ENCODE data around the gene PACS1.

PACS1 gene

DNA sequence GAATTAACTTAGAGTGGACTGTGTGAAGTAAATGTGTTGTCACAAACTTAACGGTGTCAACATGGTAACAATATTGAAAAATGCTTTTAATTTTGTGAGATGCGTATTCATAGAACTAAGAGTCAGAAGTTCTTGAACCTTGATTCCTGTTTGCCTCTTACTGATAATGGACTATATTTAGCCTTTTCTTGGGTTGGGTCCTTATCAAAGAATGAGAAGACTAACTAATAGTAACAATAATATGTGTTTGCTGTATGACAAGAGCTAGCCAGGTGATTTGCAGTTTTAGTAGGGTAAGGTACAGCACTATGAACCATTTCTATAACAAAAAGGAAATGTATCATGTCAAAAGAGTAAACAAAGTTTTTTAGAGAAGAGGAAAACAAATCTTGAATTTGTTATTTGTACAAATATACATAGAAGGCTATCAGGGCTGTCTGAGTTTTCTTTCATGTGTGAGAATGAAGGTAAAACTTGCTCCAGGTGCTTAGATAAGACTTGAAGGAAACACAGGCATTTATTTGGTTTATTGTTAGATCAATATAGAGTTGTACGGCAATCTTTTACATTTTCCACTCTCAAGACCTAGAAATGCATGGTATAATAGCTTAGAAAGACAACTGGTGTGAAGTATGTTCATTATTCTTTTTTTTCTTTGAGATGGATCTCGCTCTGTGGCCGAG is 74.1 kb downstream of the PACS1 start:
- DNase-seq = no peak

DNA sequence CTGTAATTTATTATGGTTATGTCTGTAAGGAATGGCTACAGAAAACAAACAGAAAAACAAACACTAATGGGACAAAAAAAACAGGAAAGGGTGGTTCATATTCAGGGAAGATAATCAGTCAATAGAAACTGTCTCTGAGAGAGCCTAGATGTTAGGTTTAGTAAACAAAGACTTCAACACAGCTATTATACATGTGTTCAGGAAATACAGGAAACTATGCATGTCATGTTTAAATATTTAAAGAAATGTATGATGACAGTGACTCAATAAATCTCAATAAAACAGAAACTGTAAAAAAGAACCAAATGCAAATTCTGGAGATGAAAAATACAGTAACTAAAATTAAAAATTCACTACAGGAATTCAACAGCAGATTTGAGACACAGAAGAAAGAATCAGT is 76.0 kb downstream of the PACS1 start:
- no peak for DNase-seq

DNA sequence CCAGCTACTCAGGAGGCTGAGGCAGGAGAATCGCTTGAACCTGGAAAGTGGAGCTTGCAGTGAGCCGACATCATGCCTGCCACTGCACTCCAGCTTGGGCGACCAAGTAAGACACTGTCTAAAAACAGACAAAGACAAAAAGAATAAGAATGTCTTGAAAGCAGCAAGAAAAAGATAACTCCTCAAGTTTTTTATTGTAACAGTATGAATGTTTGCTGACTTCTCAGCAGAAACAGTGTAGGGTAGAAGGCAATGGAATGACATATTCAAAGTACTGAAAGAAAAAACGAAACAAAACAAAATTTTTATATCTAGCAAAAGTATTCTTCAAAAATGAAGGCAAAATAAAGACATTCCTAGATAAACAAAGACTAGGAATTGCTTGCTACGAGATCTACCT is 76.9 kb downstream of the PACS1 start:
- DNase-seq = no peak

DNA sequence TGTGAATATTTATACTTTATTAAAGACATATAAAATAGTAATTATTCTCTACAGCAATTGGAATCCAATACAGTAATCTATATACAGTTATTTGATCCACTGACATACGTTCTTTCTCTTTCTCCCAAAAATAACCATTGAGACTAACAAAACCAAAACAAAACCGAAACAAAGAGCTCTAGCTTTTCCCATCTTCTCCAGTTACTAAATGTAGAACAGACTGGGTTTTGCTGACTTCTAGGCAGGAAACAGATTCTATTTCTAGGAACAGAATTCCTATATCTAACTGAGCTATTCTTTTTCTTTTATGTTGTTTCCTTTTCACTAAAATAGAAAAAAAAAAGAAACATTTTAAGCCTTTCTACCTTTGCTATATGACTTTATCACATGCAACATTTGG is 80.1 kb downstream of the PACS1 start:
- no peak for DNase-seq

DNA sequence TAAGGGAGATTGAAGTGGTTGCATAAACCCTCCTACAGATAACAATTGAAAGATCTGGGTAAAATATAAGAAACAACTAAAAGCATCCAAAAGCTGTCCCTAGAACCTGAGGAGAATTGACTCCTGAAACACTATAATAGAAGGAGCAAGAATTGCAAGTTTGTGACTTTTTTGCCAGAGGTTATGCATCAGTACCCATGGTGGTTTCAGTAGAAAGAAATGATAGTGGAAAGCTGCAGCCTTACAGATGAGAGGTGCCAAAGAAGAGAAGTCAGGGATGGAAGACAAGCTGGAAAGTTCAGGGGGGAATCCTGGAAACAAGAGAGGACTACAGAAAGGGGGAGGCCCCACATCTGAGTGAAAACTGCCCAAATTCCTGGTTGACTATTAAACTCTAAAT is 80.7 kb downstream of the PACS1 start:
- no peak for DNase-seq

DNA sequence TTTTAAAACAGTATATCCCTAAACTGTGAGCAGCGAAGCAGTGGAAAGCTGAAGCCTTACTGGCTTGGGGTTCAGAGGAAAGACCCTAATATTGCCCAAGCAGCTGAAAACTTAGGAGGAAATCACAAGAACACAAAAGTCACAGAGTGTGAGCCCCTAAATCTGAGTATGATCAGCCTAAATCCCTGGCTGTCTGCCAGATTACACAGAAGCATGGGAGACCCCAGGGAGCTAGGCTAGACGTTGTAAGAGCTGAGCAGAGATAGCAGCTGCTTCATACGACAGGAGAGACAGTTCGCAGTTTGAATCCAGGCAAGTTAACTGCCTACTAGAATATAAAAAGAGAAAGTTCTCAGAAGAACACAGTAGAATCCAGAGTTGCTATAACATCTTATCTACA is 81.2 kb downstream of the PACS1 start:
- DNase-seq = no peak

DNA sequence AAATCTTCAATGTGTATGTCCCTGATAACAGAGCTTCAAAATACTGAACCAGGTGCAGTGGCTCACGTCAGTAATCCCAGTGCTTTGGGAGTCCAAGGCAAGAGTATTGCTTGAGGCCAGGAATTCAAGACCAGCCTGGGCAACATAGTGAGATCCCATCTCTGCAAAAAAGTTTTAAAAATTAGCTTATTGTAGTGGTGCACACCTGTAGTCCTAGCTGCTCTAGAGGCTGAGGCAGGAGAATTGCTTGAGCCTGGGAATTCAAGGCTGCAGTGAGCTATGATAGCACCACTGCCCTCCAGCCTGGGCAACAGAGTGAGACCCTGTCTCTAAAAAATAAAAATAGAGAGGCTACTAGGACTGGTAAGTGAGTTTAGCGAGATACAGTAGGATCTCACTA is 84.0 kb downstream of the PACS1 start:
- DNase-seq = no peak

DNA sequence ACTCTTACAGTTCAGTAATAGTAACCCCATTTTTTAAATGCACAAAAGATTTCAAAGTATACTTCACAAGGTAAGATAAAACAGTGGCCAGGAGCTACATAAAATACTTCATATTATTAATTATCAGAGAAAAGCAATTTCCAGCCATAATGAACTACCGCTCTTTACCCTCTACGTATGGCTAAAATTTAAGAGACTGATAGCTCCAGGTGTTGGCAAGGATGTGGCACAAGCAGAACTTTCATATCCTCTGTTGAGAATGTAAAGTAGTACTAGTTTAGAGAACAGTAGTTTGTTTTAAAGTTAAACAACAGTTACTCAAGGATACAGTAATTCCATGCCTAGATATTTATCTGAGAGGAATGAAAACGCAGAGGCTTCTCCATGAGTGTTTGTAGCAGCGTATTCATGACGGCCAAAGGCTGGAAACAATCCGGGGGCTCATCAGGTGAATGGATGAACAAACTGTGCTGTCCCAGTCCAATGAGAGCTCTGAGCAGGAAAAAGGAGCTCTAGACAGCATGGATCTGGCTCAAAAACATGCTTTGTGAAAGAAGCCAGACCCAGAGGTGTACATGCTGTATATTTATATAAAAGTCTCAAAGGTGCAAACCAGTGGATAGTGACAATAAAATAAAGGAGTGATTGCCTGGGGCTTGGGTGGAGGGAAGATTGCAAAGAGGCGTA is 85.5 kb downstream of the PACS1 start:
- no peak for DNase-seq

DNA sequence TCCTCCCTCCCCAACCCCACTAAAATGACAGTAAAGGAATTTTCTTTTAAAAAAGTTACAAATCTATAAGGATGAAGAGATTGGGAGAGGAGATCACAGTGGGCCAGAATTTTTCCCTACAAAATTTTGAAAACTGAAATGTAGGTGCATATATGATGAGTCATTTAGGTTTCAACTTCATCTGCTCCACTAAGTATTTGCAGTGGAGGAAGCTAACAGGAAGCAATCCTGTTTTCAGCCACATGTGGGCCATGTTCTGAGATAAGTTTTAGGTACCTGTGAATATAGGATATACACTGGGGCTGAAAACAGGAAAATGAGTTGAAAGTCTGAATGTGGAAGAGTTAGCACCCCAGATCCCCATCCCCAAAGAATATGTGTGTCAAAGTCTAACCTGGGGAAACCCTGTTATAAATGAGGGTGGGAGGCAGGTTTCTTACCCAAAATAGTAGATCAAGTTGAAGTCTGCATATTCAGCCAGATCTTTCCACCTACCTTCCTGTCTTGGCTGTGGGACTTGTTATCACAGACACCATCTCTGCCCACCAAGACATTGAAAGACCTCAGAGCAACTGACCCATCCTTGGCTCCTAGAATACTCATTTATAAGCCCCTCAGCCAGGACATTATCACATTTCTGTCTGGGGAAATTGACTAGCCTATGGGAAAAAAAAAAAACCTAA is 87.3 kb downstream of the PACS1 start:
- DNase-seq = peak; percentile 16

DNA sequence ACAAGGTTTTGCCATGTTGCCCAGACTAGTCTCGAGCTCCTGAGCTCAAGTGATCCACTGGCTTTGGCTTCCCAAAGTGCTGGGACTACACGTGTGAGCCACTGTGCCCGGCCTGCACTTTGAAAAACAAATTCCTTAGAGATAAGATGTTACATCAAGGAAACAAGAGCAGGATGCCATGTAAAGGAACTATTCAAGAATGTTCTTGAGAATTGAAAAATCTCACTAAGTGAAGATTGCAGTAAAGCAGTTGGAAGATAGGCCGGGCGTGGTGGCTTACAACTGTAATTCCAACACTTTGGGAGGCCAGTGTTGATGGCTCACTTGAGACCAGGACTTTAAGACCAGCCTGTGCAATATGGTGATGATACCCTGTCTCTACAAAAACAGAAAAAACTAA is 88.1 kb downstream of the PACS1 start:
- DNase-seq = no peak

DNA sequence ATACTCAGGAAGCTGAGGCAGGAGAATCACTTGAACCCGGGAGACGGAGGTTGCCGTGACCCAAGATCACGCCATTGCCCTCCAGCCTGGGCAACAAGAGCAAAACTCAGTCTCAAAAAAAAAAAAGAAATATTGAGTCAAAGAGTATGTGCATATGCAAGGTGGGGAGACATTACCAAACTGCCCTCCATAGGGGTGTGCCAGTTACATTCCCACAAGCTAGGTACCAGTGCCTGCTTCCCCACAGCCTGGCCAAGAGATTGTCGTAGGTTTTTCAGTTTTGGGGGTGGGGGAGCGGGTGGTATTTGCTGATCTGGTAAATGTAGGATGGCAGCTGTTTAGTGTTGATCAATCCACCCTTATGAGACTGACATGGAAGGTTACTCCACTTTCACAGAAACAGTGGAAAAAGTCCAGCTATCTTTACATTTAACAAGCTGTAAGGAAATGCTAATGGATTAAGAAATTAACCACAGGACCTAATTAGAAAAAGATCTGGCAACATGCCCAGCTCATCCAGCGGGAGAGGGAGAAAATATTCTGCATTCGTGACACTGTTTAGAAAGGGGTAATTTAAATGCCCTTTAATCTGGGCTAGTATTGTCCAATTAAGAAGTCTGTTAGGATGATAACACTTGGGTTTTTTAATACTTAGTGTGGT is 89.4 kb downstream of the PACS1 start:
- DNase-seq = no peak

DNA sequence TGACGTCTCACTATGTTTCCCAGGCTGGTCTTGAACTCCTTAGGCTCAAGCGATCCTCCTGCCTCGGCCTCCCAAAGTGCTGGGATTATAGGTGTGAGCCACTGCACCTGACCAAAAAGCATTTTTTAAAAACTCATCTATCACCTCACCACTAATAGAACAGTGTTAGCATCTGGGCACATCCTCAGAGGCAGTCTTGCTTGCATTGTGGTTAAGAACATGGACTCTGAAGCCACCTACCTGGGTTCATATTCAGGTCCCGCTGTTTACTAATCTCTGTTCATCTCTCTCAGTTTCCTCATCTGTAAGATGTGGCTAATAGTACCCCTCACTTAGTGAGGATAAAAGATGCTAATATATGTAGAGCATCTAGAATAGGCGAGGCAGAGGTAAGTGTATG is 90.6 kb downstream of the PACS1 start:
- DNase-seq = no peak

DNA sequence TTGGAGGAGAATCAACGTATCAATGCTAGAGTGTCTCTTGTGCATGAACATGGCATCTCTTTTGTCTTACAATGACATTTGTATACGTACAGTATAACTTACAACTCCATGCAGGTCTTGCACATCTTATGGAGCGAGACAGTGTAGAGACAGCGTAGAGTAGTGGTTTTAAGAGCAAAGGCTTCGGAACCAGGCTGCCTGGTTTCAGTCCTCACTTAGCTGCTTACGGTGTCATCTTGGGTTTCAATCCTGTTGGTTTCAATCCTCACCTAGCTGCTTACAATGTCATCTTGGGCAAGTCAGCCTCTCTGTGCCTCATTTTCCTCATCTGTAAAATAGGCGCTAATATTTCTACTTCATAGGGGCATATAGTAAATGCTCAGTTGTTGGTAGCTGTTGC is 98.2 kb downstream of the PACS1 start:
- no peak for DNase-seq

DNA sequence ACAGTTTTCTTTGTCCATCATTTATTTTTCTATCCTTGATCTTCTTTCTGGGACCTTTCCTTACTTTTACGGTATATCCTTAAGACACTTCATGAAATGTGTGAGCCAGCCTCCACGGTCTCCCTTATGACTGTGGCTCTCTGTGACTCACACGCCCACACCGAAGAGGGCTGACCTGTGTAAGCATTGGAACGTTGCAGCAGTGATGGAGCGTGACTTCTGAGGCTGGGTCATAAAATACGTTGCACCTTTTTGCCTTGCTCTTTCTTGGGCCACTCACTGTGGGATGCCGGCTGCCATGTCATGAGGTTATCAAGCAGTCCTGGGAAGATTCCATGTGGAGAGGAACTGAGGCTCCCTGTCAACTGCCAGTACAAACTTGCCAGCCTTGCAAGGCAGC is 102.1 kb downstream of the PACS1 start:
- no peak for DNase-seq

DNA sequence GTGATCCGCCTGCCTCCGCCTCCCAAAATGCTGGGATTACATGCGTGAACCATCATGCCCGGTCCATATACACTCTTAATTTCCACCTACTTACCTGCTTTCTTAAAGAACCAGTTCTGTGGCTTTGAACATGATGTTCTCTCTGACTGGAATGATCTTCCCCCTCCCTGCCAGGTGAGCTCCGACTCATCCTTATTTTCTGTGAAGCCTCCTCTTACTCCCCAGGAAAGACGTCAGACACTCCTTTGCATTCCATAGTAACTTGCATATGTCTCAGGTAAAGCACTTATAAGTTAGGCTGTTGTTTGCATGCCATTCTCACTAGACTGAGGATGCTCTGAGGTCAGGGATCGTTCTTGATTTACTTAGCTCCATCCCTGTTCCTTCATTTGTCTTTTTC is 106.6 kb downstream of the PACS1 start:
- no peak for DNase-seq

DNA sequence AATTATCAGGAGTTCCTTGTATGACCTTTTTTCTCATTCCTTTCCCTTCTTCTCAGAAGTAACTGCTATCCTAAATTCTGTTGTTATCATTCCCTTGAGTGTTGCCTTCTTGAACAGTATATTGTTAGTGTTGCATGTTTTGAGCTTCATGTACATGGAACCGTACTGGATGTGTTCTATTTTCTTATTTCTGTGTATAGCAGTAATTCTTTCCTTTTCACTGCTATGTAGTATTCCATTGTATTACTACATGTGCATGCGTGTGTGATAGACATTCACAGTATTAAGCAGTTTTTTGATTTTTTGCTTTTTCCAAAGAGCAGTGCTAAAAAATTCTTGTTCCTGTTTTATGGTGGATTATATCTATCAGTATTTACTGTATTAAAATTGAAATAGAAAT is 108.1 kb downstream of the PACS1 start:
- DNase-seq = no peak

DNA sequence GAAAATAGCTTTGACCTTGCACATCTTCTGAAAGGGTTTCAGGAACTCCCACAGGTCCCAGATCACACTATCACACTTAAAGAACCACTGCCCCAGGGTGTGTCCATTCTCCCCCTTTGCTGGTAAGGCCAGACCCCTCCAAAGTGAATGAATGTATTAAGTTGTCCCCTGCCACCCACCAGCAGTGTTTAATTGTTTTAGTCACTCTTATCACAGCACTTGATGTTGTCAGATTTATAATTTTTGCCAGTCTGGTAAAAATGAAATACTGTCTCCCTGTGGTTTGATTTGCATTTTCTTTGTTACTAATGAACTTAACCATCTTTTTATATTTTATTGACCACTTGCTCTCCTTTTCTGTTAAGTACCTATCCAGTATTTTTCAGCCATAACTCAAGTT is 108.8 kb downstream of the PACS1 start:
- no peak for DNase-seq

DNA sequence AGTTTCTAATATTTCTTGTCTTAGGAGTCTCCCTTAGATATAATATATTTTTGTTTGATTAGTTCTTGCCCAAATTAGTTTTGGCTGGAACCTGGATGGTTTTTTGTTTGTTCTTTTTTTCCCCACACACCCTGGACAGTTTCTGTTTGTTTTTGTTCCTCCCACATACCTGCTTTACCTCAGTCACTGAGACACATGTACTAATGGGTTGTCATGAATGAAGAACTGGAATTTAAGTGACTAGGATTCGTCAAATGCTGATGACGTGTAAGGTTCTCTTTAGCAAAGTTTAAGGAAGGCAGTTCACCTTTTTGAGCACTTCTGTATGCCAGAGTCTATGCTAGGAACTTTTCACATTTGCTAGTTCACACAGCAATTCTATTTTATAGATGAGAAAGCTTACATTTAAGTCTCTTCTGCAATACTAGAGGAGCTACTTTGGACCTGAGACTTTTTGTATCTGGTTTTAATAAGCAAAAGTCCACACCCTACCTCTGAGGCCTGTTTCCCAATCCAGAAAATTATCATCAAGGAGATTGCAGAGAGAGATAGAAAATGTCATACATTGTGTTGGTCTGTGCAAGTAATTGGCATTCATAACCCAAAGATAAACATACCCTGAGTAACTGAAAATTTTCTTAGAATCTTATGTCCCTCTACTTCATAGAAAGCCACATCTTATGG is 111.7 kb downstream of the PACS1 start:
- no peak for DNase-seq

DNA sequence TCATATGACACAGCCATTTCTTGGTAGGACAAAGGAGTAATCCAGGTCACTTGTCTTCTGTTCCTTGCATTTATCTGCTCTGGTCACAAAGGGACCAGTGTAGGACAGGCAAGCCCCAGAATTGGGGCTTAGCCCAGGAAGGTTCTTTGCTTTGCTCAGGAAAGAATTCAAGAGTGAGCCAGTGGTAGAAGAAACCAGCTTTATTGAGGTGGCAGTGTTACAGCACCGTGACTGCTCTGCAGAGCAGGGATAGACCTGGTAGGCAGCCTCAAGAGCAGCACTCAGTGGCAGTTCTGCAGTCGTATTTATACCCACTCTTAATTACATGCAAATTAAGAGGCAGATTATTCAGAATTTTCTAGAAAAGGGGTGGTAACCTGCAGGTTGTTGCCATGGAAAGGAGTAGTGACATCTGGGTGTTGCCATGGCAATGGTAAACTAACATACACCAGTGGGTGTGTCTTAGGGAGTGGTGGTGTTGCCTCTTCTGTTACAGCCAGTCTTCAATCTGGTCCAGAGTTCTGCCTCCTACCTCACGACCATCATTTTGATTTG is 113.5 kb downstream of the PACS1 start:
- DNase-seq = no peak

DNA sequence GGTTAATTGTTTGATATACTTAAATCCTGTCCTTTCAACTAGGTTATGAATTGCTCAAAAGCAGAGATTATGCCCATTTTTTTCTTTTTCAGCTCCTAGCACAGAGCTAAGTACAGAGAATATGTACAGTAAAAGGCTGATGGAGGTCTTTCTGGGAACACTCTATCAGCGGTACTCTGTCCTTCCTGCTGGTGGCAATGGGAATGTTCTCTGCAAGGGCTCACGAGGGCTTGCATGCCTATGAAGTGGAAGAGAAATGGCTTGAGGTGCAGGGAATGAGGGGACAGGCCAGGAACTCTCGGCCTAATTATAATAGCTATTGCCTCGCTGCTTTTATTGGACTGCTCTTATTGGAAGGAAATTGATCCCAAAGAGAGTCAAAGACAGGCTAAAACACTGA is 114.7 kb downstream of the PACS1 start:
- no peak for DNase-seq

DNA sequence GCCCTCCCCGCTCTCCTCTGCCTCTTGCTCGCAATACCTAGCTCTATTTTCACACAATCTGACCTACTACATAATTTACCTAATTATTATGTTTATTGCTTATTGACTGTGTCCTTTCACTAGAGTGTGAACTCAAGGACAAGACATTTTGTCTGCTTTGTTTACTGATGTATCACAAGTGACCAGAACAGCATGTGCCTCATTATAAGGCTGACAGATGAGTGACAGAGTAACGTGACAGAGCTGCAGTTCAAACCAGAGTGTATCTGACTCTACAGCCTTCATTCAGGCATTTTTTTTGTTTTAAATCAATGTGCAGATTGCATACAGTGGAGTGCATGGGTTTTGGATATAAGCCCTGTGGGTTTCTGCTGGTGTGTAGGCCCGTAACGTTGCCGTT is 116.4 kb downstream of the PACS1 start:
- no peak for DNase-seq

DNA sequence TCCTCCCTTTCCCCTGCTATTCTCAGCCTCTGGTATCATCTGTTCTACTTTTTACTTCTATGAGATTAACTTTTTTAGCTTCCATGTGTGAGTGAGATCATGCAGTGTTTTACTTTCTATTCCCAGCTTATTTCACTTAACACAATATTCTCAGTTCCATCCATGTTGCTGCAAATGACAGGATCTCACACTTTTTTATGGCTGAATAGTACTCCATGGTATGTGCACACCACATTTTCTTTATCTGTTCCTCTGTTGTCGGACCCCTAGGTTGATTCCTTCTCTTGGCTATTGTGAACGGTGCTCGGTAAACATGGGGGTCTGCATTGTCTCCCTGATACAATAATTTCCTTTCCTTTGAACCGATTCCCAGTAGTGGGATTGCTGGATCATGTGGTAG is 117.4 kb downstream of the PACS1 start:
- no peak for DNase-seq

DNA sequence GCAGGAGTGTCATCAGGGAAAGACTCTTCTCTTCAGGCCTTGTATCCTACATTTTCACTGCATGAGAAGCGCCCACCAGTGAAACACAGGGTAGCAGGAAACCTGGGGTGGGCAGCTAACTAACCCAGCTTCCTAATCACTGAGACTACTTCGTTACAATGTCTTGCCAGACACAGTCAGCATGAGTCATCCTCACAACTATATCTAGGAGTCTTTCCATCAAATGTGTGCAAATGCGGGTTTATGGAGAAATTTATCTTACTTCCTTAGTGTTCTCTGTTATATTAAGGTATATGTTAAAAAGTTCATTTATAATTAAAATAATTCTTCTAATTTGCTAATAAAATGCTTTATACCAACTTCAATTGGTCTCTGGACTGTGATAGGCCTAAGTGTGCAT is 118.5 kb downstream of the PACS1 start:
- no peak for DNase-seq
